CMK (cell line): ENCODE data around the gene OSBPL6.

ENCODE experiments used
- DNase-seq: peaks from one replicate; pipeline ENCODE4 v3.0.0-alpha.2; 2010; ENCODE audit warnings: low read depth

Gene OSBPL6

GRCh38 chr2:178238750-178239149 is 44.4 kb downstream of the OSBPL6 start:
- DNase-seq, result no peak

DNA sequence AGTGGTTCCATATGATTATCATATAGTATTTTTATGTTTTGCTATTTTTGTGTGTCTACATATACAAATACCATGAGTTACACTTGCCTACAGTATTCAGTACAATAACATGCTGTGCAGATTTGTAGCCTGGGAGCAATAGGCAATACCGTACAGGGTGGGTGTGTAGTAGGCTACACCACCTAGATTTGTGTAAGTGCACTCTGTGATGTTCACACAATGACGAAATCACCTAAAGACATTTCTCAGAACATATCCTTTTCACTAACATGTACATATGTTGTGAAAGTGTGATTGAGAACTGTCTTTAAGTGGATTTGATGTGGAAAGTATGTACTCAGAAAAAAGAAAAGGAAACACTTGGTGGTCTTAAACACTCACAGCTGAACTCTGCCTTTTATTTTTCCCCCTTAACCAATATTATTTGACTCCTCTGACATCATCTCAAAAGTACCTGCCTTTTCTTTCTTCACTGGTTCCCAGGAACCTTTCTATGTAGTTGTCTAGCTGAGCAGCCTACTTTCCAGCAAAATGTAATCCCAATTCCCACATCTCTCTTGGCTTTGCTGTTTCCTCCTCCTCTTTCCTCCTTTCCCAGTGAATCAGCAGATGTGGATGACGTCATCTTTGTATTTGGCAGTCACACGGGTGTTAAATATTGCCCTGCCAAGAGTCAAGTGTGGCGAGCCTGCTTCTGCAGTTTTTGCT is 47.7 kb downstream of the OSBPL6 start:
- DNase-seq, result no peak

- DNase-seq, result no peak
Observed at GRCh38 chr2:178242552-178242883, 48.2 kb downstream of the OSBPL6 start.

- DNase-seq, result no peak
Observed at GRCh38 chr2:178243961-178244360, 49.6 kb downstream of the OSBPL6 start.

DNA sequence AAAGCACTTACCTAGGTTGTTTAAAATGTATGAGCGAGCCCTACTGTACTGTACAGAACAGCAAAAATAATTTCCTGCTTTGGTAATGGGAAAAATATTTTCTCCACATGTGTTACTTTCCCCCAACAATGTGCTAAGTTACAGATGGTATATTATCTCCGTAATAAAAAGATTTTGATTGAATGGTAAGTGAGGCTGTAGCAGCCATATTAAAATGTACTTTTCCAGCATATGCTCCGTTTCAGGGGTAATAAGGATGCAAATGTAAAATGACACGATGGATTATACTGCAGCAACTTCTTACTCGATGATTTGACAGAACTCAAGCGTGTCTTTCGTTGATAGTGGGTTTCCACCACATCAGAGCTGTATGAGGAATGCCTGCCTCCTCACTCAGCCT is 50.5 kb downstream of the OSBPL6 start:
- no peak for DNase-seq

DNA sequence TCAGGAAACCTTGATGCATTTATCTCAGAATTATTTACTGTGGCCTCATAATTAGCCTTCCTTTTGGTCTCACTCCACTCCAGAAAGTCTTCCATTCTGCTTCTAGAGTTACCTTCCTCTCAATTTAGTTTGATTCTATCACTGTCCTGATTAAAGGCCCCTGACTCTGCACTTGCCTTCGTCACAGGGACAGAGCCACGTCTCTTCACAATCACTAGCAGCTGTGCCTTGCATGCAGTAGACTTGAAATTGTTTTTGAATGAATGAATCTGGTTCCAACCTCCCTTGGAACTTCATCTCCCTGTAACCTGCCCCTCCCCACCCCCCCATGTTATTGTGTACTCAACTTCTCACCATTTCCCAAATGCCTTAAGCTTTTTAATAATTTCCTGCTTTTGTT is 52.4 kb downstream of the OSBPL6 start:
- DNase-seq, result no peak

DNA sequence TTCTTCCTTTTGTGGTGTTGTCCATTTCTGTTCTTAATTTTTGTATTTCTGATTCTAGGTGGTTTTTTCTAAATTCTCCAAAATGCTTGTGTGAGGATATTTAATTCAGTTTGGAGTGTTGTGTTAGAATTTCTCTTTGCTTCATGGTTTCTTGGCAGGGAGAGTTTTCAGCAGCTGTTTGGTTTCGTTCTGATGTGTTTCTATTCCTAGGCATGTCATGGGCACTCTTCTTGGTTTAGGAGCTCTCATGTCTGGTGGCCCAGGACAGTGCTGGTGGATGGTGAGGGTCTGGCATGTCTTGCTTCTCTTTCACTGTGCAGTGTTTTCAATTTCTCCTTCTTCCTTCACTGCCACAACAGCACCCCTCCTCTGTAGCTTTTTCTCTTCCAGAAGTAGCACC is 52.9 kb downstream of the OSBPL6 start:
- DNase-seq, result no peak

DNA sequence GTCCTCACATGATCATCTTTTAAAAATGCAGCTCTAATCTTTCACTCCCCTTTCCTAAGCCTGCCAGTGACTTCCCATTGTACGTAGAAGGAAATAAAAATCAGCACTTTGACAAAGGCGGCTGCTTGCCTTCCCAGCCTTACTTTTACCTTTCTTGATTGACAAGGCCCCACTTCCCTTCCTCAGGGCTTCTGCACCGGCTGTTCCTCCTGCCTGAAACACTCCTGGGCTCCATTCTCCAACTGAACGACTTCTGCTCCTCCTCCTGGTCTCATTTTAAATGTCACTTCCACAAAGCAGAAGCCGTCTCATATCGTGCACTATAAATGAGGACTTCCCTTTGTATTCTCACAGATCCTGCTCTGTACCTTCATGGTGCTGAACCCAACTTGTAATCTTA is 56.1 kb downstream of the OSBPL6 start:
- no peak for DNase-seq

DNA sequence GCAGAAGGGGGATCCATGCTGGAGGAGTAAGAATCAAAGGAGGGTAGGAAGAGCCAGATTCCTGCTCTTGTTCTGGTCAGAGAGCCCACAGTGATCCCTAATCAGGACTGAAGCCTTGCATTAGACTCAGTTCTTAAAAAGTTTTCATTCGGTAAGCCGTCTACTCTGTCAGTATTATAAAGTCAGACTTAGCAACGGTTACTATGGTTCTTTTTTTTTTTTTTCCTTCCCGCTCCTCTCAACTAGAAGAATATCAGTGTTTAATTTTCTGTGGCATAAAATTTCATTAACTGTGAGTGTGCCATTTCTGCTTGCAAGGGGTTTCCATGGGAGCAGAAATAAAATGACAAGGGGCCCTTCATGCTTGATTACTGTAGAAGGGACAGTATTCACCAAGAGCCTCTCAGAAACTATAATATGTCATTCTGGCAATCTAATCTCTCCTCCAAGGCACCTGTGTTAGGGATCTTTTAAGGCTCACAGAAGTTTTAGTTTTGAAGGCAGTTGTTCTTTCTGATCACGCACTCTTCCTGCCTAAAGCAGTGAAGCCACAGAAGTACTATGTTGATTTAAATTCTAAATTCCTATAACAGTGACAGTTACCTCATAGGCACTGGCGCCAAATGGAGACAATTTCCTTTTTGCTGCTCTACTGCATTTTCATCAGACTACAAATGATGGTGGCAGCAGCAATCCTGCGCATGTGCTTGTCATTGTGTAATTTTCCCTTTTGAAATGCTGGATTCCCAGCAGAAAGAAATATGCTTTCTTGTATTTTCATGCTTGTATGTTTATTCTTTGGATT is 57.0 kb downstream of the OSBPL6 start:
- DNase-seq, result no peak

GRCh38 chr2:178256382-178257042 is 62.2 kb downstream of the OSBPL6 start:
- no peak for DNase-seq

- no peak for DNase-seq
Observed at GRCh38 chr2:178257127-178257526, 62.8 kb downstream of the OSBPL6 start.

GRCh38 chr2:178258916-178259315 is 64.6 kb downstream of the OSBPL6 start:
- no peak for DNase-seq

DNA sequence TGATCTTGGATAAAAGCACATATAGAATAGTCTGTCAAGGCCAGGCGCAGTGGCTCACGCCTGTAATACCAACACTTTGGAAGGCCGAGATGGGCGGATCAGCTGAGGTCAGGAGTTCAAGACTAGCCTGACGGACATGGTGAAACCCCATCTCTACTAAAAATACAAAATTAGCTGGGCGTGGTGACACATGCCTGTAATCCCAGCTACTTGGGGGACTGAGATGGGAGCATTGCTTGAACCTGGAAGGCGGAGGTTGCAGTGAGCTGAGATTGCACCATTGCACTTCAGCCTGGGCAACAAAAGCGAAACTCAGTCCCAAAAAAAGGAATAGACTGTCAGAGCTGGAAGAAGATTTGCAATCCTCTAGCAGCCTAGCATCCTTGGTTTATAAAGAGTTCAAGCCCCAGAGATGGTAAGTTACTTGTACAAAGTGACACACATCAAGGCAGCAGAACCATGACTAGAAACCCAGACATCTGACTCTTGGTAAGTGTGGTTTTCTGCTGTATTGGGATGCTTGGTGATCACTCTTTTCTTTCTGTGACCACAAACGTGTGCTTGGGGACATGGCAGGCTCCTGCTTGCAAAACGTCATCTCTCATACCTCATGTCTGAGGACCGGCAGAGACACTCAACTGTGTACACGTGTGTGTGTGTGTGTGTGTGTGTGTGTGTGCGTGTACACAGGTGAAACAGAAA is 69.0 kb downstream of the OSBPL6 start:
- DNase-seq, result no peak

DNA sequence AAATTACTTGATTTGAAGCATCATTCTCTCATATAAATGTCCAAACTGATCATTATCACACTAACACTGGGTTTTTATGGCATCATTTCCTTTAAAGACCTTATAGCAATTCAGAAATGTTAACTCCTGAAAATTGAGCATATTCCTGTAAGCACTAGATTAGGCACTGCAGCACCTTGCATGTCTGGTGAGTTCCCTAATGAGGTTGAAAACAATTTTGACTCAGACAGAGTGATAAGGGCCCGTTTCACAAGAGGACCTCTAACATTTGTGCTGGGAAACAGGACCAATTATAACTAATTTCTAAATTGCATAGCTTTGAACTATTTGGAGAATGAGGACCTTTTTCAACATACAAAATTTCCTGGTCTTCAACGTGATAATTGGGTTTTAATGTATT is 69.9 kb downstream of the OSBPL6 start:
- no peak for DNase-seq

DNA sequence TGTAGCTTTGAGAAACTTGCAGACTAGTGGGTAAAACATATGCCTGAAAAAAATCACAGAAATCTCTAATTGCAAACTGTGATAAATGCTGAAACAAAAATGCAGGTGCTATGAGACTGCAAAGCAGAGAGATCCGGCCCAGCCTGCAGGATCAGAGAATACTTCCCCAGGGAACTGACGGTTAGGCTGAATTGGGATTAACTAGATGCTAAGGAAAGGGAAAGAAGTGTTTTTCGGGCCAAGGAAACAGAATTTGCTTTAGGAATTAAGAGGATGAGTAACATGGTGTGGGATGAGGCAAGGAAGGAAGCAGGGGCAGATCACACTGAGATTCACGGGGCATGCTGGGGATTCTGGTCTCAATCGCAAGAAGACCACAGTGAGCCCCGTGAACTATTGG is 71.5 kb downstream of the OSBPL6 start:
- no peak for DNase-seq

DNA sequence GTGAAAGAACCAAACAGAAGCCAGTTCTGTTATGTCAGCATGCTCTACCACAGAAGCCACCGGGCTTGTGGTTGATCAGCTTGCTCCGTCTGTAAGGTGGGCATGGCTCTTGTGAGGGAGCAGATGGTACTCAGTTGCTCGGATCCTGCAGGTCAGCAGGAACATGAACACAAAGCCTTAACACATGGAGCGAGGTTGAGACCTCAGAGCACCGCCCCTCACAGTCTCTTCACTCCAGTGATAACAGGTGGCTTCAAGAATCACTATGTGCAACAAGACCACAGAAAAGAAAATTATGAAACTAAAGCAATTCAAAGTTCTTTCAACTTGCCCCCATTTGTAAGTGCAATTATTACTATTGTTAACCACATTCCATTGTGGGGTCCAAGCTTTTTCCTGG is 72.1 kb downstream of the OSBPL6 start:
- DNase-seq, result no peak

DNA sequence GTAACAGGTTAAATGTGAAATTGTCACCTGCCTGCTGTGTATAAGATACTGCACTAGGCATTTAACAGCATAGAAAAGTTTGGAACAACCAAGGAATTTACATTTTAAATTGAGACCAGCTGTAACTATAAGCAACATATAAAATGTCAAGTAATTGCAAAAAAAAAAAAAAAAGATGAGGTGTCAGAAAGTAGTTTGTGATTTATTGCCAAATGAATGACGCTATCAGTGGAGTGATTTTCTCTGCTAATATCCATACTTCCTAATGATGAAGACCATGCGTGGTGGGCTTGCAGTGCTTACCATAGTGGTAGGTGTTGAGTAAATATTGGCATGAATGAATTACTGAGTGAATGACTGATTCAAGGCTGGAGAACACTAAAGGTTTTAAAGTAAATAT is 73.3 kb downstream of the OSBPL6 start:
- DNase-seq, result no peak

DNA sequence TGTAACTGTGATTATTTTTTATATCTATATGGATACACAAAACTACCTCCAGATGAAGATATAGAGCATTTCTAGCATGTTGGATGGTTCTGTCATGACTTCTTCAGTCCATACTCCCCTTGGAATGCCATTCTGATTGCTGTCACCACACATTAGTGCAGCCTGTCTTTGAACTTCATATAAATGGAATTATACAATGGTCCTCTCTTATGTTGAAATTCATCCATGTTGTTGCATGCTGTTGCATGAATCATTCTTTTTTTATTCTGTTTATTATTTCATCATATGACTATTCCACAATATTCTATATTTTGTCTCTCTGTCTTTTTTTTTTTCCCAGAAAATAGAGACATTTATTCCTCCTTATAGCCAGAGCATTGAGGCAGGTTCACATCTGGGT is 74.1 kb downstream of the OSBPL6 start:
- no peak for DNase-seq

DNA sequence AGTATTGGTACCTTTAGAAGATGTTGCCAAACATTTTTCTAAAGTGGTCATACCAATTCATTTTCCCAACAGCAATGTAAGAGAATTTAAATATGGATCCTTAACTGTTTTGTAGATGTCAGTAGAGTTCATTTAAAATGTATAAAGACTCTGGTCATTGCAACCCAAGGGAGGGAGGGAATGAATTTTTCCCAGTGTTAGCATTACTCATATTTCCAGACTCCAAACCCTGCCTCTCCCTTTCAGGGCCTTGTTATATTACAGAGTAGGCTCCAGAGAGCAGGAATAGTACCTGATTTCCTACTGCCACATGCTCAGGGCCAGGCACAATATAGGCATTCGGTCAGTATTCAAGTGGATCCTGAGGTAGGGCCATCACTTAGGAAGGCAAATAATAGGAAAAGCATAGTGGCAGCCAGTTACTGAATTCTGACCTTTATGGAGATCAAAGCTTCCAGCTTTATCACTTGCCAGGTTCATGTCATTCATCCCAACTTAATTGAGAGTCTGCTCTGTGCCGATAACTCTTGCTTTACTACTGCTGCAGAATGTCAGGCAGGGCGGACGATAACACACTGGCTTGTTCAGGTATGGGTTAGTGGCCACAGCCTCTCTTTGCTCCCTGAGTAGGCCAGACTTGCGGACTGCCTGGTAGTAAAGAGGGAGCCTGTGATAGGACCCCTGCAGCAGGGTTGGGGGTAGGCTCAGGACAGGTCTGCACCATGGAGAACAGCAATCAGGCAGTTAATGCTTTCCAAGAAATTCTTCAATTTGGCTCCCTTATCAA is 75.3 kb downstream of the OSBPL6 start:
- DNase-seq, result no peak

DNA sequence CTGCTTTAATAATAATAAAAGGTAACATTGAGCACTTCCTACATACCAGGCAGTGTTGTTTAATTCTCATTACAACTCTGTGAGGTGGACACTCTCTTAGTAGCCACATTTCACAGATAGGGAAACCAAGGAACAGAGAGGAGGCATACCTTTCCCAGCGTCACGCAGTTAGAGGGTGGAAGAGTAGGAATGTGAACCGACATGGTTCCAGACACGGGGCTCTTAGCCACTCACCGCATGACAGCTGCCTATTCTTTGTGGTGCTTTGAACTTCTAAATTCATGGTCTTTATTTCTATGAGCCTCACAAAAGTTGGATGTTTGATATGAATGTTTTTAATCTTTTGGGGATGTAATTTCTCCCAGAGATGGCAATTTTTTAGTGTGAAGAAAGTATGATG is 76.0 kb downstream of the OSBPL6 start:
- DNase-seq, result no peak

DNA sequence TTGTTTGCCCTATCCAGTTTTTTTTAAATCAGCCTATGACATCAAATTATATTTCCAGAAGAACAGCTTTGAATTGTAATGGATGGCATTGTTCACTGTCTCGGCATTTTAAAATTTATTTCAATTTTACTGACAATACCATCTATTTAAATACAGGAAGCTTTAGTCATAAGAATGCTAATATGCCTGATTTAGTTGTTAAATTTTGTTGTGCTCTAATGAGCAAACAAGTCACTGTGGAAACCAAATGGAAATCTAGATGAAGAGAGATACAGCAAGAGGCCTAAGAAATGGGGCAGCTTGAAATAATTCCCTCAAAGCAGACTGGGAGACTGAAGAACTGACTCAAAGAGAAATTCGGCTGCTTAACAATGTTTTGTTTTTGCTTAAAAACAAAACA is 76.8 kb downstream of the OSBPL6 start:
- no peak for DNase-seq
